Thyroid gland (tissue), 4 donors: ENCODE data around the gene CCDC178. TPM values are rescaled to one million over a fixed set of nuclear protein-coding genes. Genes with fewer than 3 reads are reported as not detected.

ENCODE experiments used
- DNase-seq, 2 donors: peaks; one replicate each; pipeline ENCODE4 v3.0.0-alpha.2; 2019
- H3K27ac ChIP-seq, 3 donors: fragments of 200-600 bp; sonication (generic); 1 replicate in 2 of 3; 2 replicates in 1 of 3; pipeline ENCODE4 v1.5.1; 2016 to 2019; ENCODE audit warnings: mild to moderate bottlenecking in 1 of 3, moderate library complexity in 1 of 3
- H3K27me3 ChIP-seq: fragments of 200-600 bp; sonication (generic); one replicate; pipeline ENCODE4 v1.5.1; 2019
- H3K36me3 ChIP-seq, 2 donors: fragments of 200-600 bp; sonication (generic); one replicate each; pipeline ENCODE4 v1.5.1; 2016 to 2019
- H3K4me1 ChIP-seq, 2 donors: fragments of 200-600 bp; sonication (generic); one replicate each; pipeline ENCODE4 v1.5.1; 2017 to 2019
- H3K4me3 ChIP-seq, 3 donors: fragments of 200-600 bp; sonication (generic); replicated peaks in 1 of 3; 1 replicate in 2 of 3; 2 replicates in 1 of 3; pipeline ENCODE4 v1.5.1; 2016; ENCODE audit warnings: mild to moderate bottlenecking in 1 of 3
- H3K9me3 ChIP-seq: fragments of 200-600 bp; sonication (generic); one replicate; pipeline ENCODE4 v1.5.1; 2017
- CTCF ChIP-seq, 6 experiments: fragments of 200-600 bp in 3 of 6; fragments of 450-650 bp in 3 of 6; sonication (generic) in 3 of 6; IDR thresholded peaks; one replicate each; pipeline ENCODE4 v1.5.1; 2016 to 2019; ENCODE audit warnings: antibody characterized with exemption in 6 of 6, mild to moderate bottlenecking in 2 of 6, inconsistent platforms in 1 of 6, moderate library complexity in 1 of 6
- POLR2A ChIP-seq, 2 donors: fragments of 450-650 bp; IDR thresholded peaks; one replicate each; pipeline ENCODE4 v1.6.1; 2017; ENCODE audit warnings: antibody characterized with exemption in 2 of 2, mild to moderate bottlenecking in 2 of 2, moderate library complexity in 1 of 2
- WGBS, 2 donors: methylation state at CpG; one replicate each; pipeline ENCODE4 v1.1.5; 2017; 5-methylcytosine and 5-hydroxymethylcytosine counted together
- intact Hi-C: fragments of 100-400 bp; cut with DNase I; formaldehyde crosslinking; loops from one replicate; pipeline ENCODE4 v1.15.1; 2023
- total RNA-seq, 4 donors: library from RNA; depleted of rRNA; stranded (reverse); fragments of >200 nt; gene quantifications; one replicate each; pipeline ENCODE4 v1.2.3, GENCODE V29; 2016

The CCDC178 gene
- total RNA-seq, 4 donors from 2014 or later, result 1.4 to 3.1 (median 1.7) TPM; not detected in 1

- WGBS, 2 donors, result 65 to 89% methylated on average over 3 of the region's 3 CpGs
Observed at GRCh38 chr18:32998285-32998684, 442.2 kb downstream of the CCDC178 start.

DNA sequence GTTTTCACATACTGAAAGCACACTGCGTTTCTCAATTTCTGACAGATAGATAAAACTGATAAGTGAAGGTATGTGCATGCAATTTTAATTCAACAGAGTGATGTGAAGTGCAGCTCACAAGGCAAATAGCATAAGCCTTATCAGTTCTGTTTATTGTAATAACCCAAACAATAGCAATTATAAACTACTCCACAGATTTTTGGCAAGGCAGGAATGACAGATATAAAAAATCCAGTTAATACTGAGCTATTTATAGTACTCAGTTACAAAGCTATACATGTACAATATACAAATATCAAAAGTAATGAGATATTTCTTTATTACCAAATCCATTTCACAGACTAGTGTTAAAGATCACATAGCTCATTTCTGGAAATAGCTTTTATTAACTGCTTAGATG, 456.8 kb downstream of the CCDC178 start:
- 75% methylated on average over 1 of the region's 1 CpG for WGBS, 2 donors
- Histone ChIP-seq H3K27me3 (no peaks in the 10 kb centered on the region), H3K36me3 (no peaks in the 10 kb centered on the region), H3K4me1 (no peaks in the 10 kb centered on the region), H3K9me3 (no peaks in the 10 kb centered on the region), H3K4me3 (no peak overlapping the region), H3K27ac (no peak overlapping the region)
- no peak for DNase-seq
- TF ChIP-seq CTCF (IDR thresholded peaks at IDR 0.05) (no peak), POLR2A (IDR thresholded peaks at IDR 0.05) (no peak)
- intact Hi-C loops, result no loop called here

More at GRCh38 chr18:32998285-32998684, 442.2 kb downstream of the CCDC178 start:
- intact Hi-C loops, result no loop called here
- H3K27ac ChIP-seq, result no peak overlapping the region
- no peaks in the 10 kb centered on the region for H3K9me3 ChIP-seq
- TF ChIP-seq POLR2A (IDR thresholded peaks at IDR 0.05) (no peak), CTCF (IDR thresholded peaks at IDR 0.05) (no peak)
- DNase-seq, result no peak
- H3K4me3 ChIP-seq, result no peak overlapping the region
- no peaks in the 10 kb centered on the region for H3K4me1 ChIP-seq
- no peaks in the 10 kb centered on the region for H3K27me3 ChIP-seq
- H3K36me3 ChIP-seq, result no peaks in the 10 kb centered on the region

DNA sequence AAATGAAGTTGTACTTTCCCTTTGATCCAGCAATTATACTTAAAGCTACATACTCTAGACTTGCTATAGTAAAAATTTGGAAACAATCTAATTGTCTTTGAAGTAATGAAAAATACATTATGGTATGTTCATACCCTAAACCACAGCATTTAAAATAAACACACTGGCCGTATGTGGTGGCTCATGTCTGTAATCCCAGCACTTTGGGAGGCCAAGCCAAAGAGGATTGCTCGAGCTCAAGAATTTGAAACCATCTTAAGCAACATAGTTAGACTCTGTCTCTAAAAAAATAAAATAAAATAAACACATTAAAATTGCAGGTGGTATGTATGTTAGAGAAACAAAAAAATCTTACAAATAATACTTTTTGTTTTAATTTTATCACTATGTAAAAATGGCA, 459.6 kb downstream of the CCDC178 start:
- Histone ChIP-seq H3K4me1 (no peaks in the 10 kb centered on the region), H3K36me3 (no peaks in the 10 kb centered on the region), H3K9me3 (no peaks in the 10 kb centered on the region), H3K27ac (no peak overlapping the region), H3K27me3 (no peaks in the 10 kb centered on the region), H3K4me3 (no peak overlapping the region)
- TF ChIP-seq POLR2A (IDR thresholded peaks at IDR 0.05) (no peak), CTCF (IDR thresholded peaks at IDR 0.05) (no peak)
- WGBS, 2 donors, result 64 to 71% methylated on average over 2 of the region's 2 CpGs
- intact Hi-C loops, result no loop called here
- DNase-seq, result no peak

GRCh38 chr18:32975501-32975900, 465.0 kb downstream of the CCDC178 start:
- Histone ChIP-seq H3K27ac (no peak overlapping the region), H3K4me3 (no peak overlapping the region), H3K36me3 (no peaks in the 10 kb centered on the region), H3K4me1 (peaks cover 0 to 7% of the 10 kb centered on the region in 2 donors), H3K9me3 (no peaks in the 10 kb centered on the region), H3K27me3 (no peaks in the 10 kb centered on the region)
- no peak for TF ChIP-seq POLR2A (IDR thresholded peaks at IDR 0.05)
- TF ChIP-seq CTCF (IDR thresholded peaks at IDR 0.05), result no peak
- DNase-seq, result no peak
- intact Hi-C loops, result no loop called here

GRCh38 chr18:32975163-32975436, 465.4 kb downstream of the CCDC178 start:
- 63 to 78% methylated on average over 1 of the region's 1 CpG for WGBS, 2 donors
- Histone ChIP-seq H3K36me3 (no peaks in the 10 kb centered on the region), H3K9me3 (no peaks in the 10 kb centered on the region), H3K4me3 (no peak overlapping the region), H3K27ac (no peak overlapping the region), H3K27me3 (no peaks in the 10 kb centered on the region), H3K4me1 (peaks cover 0 to 7% of the 10 kb centered on the region in 2 donors)
- intact Hi-C loops, result no loop called here
- TF ChIP-seq POLR2A (IDR thresholded peaks at IDR 0.05) (no peak), CTCF (IDR thresholded peaks at IDR 0.05) (no peak)
- DNase-seq, result no peak
